GM21526 (cell line): ENCODE data around the gene KCNS3.
A peak's percentile ranks its signal among the peaks of the same experiment; 100 is the strongest.

Experiments
- ATAC-seq: cut with Tn5 transposase; IDR thresholded peaks from one replicate; pipeline ENCODE4 v1.9.1; 2021; ENCODE audit warnings: moderate library complexity; ENCODE audit not compliant: unreplicated experiment, low FRiP score

KCNS3 gene

GRCh38 chr2:17876590-17876989 lies 1.9 kb upstream of the KCNS3 start:
- ATAC-seq, result no peak

- peak; percentile 40 for ATAC-seq
These were observed 621 bp upstream of the KCNS3 start for GRCh38 chr2:17877811-17878280.

- ATAC-seq, result no peak
These were observed 858 bp downstream of the KCNS3 start for GRCh38 chr2:17879137-17879912.

GRCh38 chr2:17879913-17880274 lies 1.4 kb downstream of the KCNS3 start:
- no peak for ATAC-seq

GRCh38 chr2:17892770-17893534 lies 14.5 kb downstream of the KCNS3 start:
- ATAC-seq, result no peak

GRCh38 chr2:17894005-17894404 lies 15.5 kb downstream of the KCNS3 start:
- ATAC-seq, result no peak

GRCh38 chr2:17894556-17894955 lies 16.1 kb downstream of the KCNS3 start:
- no peak for ATAC-seq

- ATAC-seq, result no peak
These were observed 21.4 kb downstream of the KCNS3 start for GRCh38 chr2:17899871-17900270.

- ATAC-seq, result no peak
These were observed 22.8 kb downstream of the KCNS3 start for GRCh38 chr2:17901246-17901645.

- no peak for ATAC-seq
These were observed 32.5 kb downstream of the KCNS3 start for GRCh38 chr2:17910980-17911379.

- peak; percentile 35 for ATAC-seq
These were observed 33.2 kb downstream of the KCNS3 start for GRCh38 chr2:17911491-17912260.

GRCh38 chr2:17912266-17912691 lies 33.8 kb downstream of the KCNS3 start:
- ATAC-seq, result peak; percentile 99

- ATAC-seq, result no peak
These were observed 36.6 kb downstream of the KCNS3 start for GRCh38 chr2:17915099-17915498.

- no peak for ATAC-seq
These were observed 37.5 kb downstream of the KCNS3 start for GRCh38 chr2:17915811-17916518.

GRCh38 chr2:17916584-17916983 lies 38.1 kb downstream of the KCNS3 start:
- no peak for ATAC-seq

GRCh38 chr2:17918789-17919188 lies 40.3 kb downstream of the KCNS3 start:
- no peak for ATAC-seq

- no peak for ATAC-seq
These were observed 52.3 kb downstream of the KCNS3 start for GRCh38 chr2:17930773-17931172.

- ATAC-seq, result no peak
These were observed 54.8 kb downstream of the KCNS3 start for GRCh38 chr2:17933256-17933655.

GRCh38 chr2:17934721-17935120 lies 56.3 kb downstream of the KCNS3 start:
- ATAC-seq, result no peak

- no peak for ATAC-seq
These were observed 56.9 kb downstream of the KCNS3 start for GRCh38 chr2:17935242-17935885.
